ENCODE results near the gene TYW1B. TPM values are rescaled to one million over a fixed set of nuclear protein-coding genes. Genes with fewer than 3 reads are reported as not detected.
"Not testable (repeated sequence)": the region's sequence is repeated elsewhere in the genome, so short reads cannot be mapped to it uniquely, and the experiment has no call there.

The TYW1B gene
- total RNA-seq, 1 donor from 2014 or later = 5.1 TPM

GRCh38 chr7:72554401-72554800, 273.6 kb downstream of the TYW1B start:
- not testable (repeated sequence) for H3K4me1 Mint-ChIP-seq; DNase-seq (ENCODE audit: low spot score in 2 of 2, unreplicated experiment in 2 of 2); H3K27me3 Mint-ChIP-seq (ENCODE audit: low read depth); H3K36me3 Mint-ChIP-seq; H3K27ac Mint-ChIP-seq; H3K4me3 Mint-ChIP-seq
- peaks cover 20% of the 10 kb centered on the region for H3K9me3 Mint-ChIP-seq

GRCh38 chr7:72550454-72550853, 277.5 kb downstream of the TYW1B start:
- H3K27me3 Mint-ChIP-seq (ENCODE audit: low read depth); H3K36me3 Mint-ChIP-seq; DNase-seq (ENCODE audit: low spot score in 2 of 2, unreplicated experiment in 2 of 2); H3K27ac Mint-ChIP-seq; H3K4me3 Mint-ChIP-seq: not testable (repeated sequence)
- peaks cover 14% of the 10 kb centered on the region for H3K4me1 Mint-ChIP-seq
- peaks cover 18% of the 10 kb centered on the region for H3K9me3 Mint-ChIP-seq

GRCh38 chr7:72546586-72547237, 281.3 kb downstream of the TYW1B start:
- not testable (repeated sequence) for H3K27me3 Mint-ChIP-seq (ENCODE audit: low read depth); H3K4me3 Mint-ChIP-seq; H3K36me3 Mint-ChIP-seq; DNase-seq (ENCODE audit: low spot score in 2 of 2, unreplicated experiment in 2 of 2); H3K9me3 Mint-ChIP-seq
- Mint-ChIP-seq H3K27ac (peak overlapping the region; percentile 32), H3K4me1 (peaks cover 14% of the 10 kb centered on the region)

- not testable (repeated sequence) for H3K4me3 Mint-ChIP-seq; DNase-seq (ENCODE audit: low spot score in 2 of 2, unreplicated experiment in 2 of 2); H3K27me3 Mint-ChIP-seq (ENCODE audit: low read depth); H3K27ac Mint-ChIP-seq; H3K9me3 Mint-ChIP-seq; H3K36me3 Mint-ChIP-seq
- H3K4me1 Mint-ChIP-seq = peaks cover 15% of the 10 kb centered on the region
These were observed 283.5 kb downstream of the TYW1B start for GRCh38 chr7:72544531-72544930.

- TF ChIP-seq CTCF (IDR thresholded peaks at IDR 0.05; ENCODE audit: unreplicated experiment) = no peak
- Mint-ChIP-seq H3K4me1 (peaks cover 3% of the 10 kb centered on the region), H3K9me3 (no peaks in the 10 kb centered on the region), H3K27ac (no peak overlapping the region), H3K4me3 (no peak overlapping the region), H3K27me3 (ENCODE audit: low read depth) (no peaks in the 10 kb centered on the region), H3K36me3 (no peaks in the 10 kb centered on the region)
- DNase-seq (ENCODE audit: low spot score in 2 of 2, unreplicated experiment in 2 of 2) = no peak
These were observed 287.1 kb downstream of the TYW1B start for GRCh38 chr7:72540923-72541322.

- H3K27me3 Mint-ChIP-seq (ENCODE audit: low read depth) = no peaks in the 10 kb centered on the region
- no peak for DNase-seq (ENCODE audit: low spot score in 2 of 2, unreplicated experiment in 2 of 2)
- no peaks in the 10 kb centered on the region for H3K9me3 Mint-ChIP-seq
- H3K4me1 Mint-ChIP-seq = peaks cover 3% of the 10 kb centered on the region
- no peak overlapping the region for H3K27ac Mint-ChIP-seq
- H3K36me3 Mint-ChIP-seq = no peaks in the 10 kb centered on the region
- no peak overlapping the region for H3K4me3 Mint-ChIP-seq
- TF ChIP-seq CTCF (IDR thresholded peaks at IDR 0.05; ENCODE audit: unreplicated experiment) = no peak
These were observed 287.8 kb downstream of the TYW1B start for GRCh38 chr7:72540106-72540611.

- Mint-ChIP-seq H3K36me3 (no peaks in the 10 kb centered on the region), H3K4me1 (peaks cover 3% of the 10 kb centered on the region), H3K9me3 (no peaks in the 10 kb centered on the region), H3K27me3 (ENCODE audit: low read depth) (no peaks in the 10 kb centered on the region), H3K4me3 (no peak overlapping the region), H3K27ac (no peak overlapping the region)
- DNase-seq (ENCODE audit: low spot score in 2 of 2, unreplicated experiment in 2 of 2) = no peak
- TF ChIP-seq CTCF (IDR thresholded peaks at IDR 0.05; ENCODE audit: unreplicated experiment) = no peak
These were observed 288.3 kb downstream of the TYW1B start for GRCh38 chr7:72539702-72540101.

GRCh38 chr7:72538856-72539255, 289.1 kb downstream of the TYW1B start:
- Mint-ChIP-seq H3K36me3 (no peaks in the 10 kb centered on the region), H3K4me1 (peaks cover 3% of the 10 kb centered on the region), H3K9me3 (no peaks in the 10 kb centered on the region), H3K4me3 (no peak overlapping the region), H3K27ac (no peak overlapping the region), H3K27me3 (ENCODE audit: low read depth) (no peaks in the 10 kb centered on the region)
- TF ChIP-seq CTCF (IDR thresholded peaks at IDR 0.05; ENCODE audit: unreplicated experiment) = no peak
- DNase-seq (ENCODE audit: low spot score in 2 of 2, unreplicated experiment in 2 of 2) = no peak
